ENCODE data around the gene PRKCQ. TPM values are rescaled to one million over a fixed set of nuclear protein-coding genes. Genes with fewer than 3 reads are reported as not detected.

The PRKCQ gene
- total RNA-seq, 2 donors from 2014 or later: 0.43 TPM; not detected in 1

DNA sequence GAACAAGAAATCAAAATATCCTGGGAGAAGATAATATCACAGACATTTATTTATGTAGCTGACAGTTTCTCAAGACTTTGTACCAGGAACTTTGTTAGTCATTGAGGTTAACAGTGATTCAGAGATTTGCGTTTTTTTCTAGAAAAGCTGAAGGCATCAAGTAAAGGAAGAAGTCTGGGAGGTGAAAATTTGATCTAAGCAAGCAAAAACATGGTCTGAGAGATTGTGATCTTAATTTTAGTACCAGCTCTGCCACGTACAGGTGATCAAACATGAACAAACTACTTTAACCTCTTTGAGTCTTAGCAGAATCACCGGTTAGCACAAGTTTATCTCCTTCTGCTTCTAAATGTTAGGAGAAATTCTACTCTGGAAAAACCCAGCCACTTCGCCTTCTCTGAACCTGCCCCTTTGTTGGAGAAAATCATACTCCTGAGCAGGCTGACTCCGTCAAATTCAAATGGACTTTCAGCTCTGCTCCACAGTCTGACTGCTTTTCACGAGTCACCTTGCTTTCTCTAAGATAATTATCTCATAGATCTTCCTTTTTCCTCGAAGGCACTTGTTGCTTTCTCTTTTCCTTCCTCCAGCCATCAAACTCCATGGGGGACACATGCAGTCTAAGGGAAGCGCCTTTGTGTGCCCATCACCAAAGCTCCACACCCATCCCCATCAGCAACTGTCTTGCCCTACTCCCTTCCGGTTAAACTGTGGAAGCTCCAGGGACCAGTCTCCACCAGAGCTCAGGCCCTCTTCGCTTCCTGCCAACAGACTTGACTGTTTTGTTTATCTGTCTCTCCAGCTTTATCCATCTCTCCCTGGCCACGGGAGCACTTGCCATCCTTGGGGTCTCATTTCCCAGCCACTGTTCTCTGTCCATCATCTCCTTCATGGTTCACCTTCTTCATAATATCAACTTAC lies 86.3 kb downstream of the PRKCQ start:
- Histone ChIP-seq H3K27ac (no peak overlapping the region), H3K36me3 (no peaks in the 10 kb centered on the region), H3K9me3 (no peaks in the 10 kb centered on the region), H3K4me1 (no peaks in the 10 kb centered on the region), H3K27me3 (no peaks in the 10 kb centered on the region), H3K4me3 (no peak overlapping the region)
- no peak for TF ChIP-seq CTCF (IDR thresholded peaks at IDR 0.05)
- DNase-seq (ENCODE audit: low spot score): no peak

- H3K27ac ChIP-seq: no peak overlapping the region
- no peaks in the 10 kb centered on the region for H3K36me3 ChIP-seq
- H3K4me1 ChIP-seq: no peaks in the 10 kb centered on the region
- no peak for TF ChIP-seq CTCF (IDR thresholded peaks at IDR 0.05)
- no peaks in the 10 kb centered on the region for H3K27me3 ChIP-seq
- H3K4me3 ChIP-seq: no peak overlapping the region
- no peak for DNase-seq (ENCODE audit: low spot score)
- H3K9me3 ChIP-seq: no peaks in the 10 kb centered on the region
These were observed 87.2 kb downstream of the PRKCQ start for GRCh38 chr10:6492896-6493295.

DNA sequence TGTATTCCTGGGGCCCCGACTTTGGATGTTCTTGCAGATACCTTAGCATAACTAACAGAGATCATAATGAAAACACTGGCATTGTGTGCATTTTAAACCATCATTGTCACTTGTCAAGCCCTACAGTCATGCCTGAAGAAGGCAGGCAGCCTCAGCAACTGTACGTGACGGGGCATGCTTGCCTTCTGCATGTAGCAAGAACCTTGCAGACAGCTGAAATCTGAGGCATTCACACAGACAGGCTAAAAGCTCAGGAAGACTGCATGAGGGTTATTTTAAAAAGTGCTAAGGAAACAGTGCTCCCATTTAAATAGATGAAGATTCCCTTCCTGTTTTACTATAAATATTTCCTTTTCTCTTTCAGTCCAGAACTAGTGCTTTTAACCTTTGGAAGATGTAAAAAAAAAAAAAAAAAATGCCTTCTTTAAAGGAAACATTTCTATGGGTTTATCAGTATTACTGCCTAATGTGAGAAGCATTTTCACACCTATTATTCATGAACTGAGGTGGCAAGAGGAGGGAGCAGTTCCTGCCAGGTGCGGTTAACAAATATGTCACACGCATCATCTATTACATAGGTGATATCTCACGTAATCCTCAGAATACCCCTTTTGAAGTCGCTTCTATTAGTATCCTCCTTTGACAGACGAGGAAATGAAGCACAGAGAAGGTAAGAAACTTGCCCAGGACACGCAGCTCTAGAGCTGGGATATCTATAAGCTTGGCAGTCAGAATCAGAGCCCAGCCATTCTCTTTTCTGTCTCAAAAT lies 88.1 kb downstream of the PRKCQ start:
- TF ChIP-seq CTCF (IDR thresholded peaks at IDR 0.05): no peak
- no peak overlapping the region for H3K27ac ChIP-seq
- H3K9me3 ChIP-seq: no peaks in the 10 kb centered on the region
- no peaks in the 10 kb centered on the region for H3K36me3 ChIP-seq
- H3K27me3 ChIP-seq: no peaks in the 10 kb centered on the region
- H3K4me1 ChIP-seq: no peaks in the 10 kb centered on the region
- no peak overlapping the region for H3K4me3 ChIP-seq
- no peak for DNase-seq (ENCODE audit: low spot score)

DNA sequence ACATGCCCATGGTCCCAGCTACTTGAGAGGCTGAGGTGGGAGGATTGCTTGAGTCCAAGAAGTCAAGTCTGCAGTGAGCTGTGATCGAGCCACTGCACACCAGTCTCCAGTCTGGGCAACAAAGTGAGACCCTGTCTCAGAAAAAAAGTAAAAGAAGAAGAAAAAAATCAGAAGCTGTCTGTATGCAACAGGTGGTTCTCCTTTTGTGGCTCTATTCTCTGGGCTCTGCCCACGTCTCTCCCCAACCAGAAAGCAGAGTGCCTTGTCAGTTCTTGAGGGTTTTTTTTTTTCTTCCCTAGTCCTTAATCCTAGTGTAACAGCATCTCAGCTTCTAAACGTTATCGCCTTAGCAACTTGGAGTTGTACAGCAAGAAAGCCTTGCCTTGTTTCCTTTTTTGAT lies 89.5 kb downstream of the PRKCQ start:
- Histone ChIP-seq H3K36me3 (no peaks in the 10 kb centered on the region), H3K9me3 (no peaks in the 10 kb centered on the region), H3K4me3 (no peak overlapping the region), H3K4me1 (no peaks in the 10 kb centered on the region), H3K27ac (no peak overlapping the region), H3K27me3 (no peaks in the 10 kb centered on the region)
- TF ChIP-seq CTCF (IDR thresholded peaks at IDR 0.05): no peak
- DNase-seq (ENCODE audit: low spot score): no peak

DNA sequence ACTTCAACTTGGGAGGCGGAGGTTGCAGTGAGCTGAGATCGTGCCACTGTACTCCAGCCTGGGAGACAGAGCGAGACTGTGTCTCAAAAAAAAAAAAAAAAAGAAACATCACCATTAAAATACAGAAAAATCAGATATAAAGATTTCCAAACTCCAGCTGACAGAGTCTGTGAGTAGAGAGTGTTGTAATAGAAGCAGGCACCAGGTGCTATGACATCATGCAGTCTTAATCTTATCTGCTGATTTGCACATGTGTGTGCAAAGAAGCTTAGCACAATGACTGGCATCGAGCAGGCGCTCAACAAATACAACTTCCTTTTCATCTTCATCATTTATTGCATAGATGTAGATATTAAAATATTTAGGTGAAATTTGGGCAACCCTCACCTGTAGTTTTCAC lies 92.2 kb downstream of the PRKCQ start:
- Histone ChIP-seq H3K27ac (no peak overlapping the region), H3K4me1 (no peaks in the 10 kb centered on the region), H3K36me3 (no peaks in the 10 kb centered on the region), H3K27me3 (no peaks in the 10 kb centered on the region), H3K4me3 (no peak overlapping the region), H3K9me3 (no peaks in the 10 kb centered on the region)
- TF ChIP-seq CTCF (IDR thresholded peaks at IDR 0.05): no peak
- DNase-seq (ENCODE audit: low spot score): no peak

Data from right atrium auricular region (tissue), 2 donors.